Keratinocyte (primary cell): ENCODE measurements around the gene RBFOX2.

Experiments
- CTCF ChIP-seq, 3 experiments: IDR thresholded peaks in 1 of 3; conservative IDR thresholded peaks in 1 of 3; optimal IDR thresholded peaks in 1 of 3; 2 replicates in 2 of 3; 3 replicates in 1 of 3; pipeline versions ENCODE3 to v1.5.1; 2011; ENCODE audit warnings: low read length in 3 of 3, mild to moderate bottlenecking in 3 of 3, moderate library complexity in 2 of 3, control low read depth in 1 of 3, inconsistent platforms in 1 of 3; ENCODE audit not compliant: insufficient read depth in 2 of 3; ENCODE audit errors: extremely low read depth in 1 of 3
- EZH2 ChIP-seq: IDR thresholded peaks from one replicate; pipeline ENCODE4 v1.6.1; 2012; ENCODE audit warnings: inconsistent platforms, mild to moderate bottlenecking, low read length, moderate library complexity

GRCh38 chr22:35912658-35913057, 116.0 kb downstream of the RBFOX2 start:
- TF ChIP-seq CTCF (optimal IDR thresholded peaks at IDR 0.05 in 1 of 3, IDR thresholded peaks at IDR 0.05 in 1 of 3, conservative IDR thresholded peaks at IDR 0.05 in 1 of 3; ENCODE audit: extremely low read depth in 1 of 3, insufficient read depth in 2 of 3, low read length in 3 of 3) (no peak), EZH2 (no peak)
